ENCODE measurements around the gene PIP4K2B.
"Not testable (repeated sequence)": the region's sequence is repeated elsewhere in the genome, so short reads cannot be mapped to it uniquely, and the experiment has no call there.

Gene PIP4K2B

DNA sequence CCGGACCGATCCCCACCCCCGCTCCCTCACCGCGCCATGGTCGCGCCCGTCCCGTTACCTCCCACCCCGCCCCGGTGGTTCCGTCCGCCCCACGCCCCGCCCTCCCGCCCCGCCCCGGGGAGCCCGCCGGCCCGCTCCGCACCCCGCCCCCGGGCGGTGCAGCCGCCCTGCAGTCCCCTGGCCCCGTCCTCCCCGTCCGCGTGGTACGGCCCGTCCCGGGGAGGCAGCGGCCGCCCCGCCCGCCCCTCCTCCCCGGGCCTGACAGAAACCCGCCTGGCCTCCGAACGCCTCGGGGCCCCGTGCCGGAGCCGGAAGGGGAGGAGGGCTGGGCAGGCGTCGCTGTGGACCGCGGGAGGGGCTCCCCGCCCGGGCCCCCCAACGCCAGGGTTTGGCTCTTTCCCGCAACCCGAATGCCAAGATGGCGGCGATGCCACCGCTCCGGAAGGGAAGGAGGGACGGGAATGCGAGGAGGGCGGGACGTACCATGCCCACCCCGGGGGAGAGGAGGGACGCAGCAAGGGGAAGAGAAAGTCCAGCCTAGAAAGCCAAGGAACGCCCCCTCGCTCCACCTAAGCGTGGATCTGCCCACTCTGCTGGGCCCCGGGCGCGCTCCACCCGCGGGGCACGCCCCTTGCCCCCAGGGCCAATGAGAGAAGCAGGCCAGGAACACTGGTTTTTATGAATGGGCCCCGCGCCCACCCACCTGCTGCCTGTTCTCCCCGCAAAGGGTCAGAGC is at the start of gene PIP4K2B:
Gene PIP4K2B (minus strand): TSS at position 56 of the 736 bp plus-strand sequence. CDS start 132 bp downstream, outside the sequence.
- peak; percentile 95 for DNase-seq

DNA sequence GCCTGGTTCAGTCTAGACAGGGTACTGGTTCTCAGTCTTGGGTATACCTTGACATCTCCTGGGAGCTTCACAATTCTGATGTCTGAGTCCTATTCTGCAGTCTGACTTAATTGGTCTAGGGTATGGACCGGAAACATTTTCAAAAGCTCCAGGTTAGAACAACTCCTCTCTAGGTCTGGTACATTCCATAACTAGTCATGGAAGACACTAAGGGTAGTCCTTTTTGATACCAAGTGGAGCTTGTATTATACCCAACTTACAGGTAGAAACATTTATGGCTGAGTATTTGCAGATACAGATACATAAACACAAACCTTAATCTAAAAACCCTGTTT is 49.2 kb upstream of the PIP4K2B start:
- no peak for DNase-seq

DNA sequence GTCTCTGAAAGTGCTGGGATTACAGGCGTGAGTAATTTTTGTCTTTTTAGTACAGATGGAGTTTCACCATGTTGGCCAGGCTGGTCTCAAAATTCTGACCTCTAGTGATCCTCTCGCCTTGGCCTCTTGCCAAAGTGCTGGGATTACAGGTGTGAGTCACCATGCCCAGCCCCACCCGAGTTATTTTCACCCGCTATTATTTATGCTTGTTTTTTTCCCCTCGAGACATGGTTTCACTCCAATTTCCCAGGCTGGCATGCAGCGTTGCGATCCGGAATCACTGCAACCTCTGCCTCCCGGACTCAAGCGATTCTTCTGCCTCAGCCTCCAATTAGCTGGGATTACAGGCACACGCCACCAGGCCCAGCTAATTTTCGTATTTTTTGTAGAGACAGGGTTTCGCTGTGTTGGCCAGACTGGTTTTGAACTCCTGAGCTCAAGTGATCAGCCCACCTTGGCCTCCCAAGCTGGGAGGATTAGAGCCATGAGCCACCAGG is 45.0 kb upstream of the PIP4K2B start:
- DNase-seq = no peak

DNA sequence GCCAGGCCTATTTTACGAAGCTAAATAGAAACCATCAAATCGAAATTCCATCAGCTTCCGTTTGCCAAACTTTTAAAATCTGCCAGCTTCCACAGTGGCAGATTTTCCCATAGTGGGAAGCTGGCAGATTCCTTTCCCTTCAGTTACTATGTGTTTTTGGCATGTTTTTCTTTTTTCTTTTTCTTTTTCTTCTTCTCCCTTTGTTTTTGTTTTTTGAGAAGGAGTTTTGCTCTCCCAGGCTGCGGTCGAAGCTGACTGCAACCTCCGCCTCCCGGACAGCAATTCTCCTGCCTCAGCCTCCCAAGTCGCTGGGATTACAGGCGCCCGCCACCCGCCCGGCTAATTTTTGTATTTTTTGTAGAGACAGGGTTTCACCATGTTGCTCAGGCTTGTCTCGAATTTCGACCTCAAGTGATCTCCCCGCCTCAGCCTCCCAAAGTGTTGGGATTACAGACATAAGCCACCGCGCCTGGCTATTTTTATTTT is 26.4 kb upstream of the PIP4K2B start:
- no peak for DNase-seq

DNA sequence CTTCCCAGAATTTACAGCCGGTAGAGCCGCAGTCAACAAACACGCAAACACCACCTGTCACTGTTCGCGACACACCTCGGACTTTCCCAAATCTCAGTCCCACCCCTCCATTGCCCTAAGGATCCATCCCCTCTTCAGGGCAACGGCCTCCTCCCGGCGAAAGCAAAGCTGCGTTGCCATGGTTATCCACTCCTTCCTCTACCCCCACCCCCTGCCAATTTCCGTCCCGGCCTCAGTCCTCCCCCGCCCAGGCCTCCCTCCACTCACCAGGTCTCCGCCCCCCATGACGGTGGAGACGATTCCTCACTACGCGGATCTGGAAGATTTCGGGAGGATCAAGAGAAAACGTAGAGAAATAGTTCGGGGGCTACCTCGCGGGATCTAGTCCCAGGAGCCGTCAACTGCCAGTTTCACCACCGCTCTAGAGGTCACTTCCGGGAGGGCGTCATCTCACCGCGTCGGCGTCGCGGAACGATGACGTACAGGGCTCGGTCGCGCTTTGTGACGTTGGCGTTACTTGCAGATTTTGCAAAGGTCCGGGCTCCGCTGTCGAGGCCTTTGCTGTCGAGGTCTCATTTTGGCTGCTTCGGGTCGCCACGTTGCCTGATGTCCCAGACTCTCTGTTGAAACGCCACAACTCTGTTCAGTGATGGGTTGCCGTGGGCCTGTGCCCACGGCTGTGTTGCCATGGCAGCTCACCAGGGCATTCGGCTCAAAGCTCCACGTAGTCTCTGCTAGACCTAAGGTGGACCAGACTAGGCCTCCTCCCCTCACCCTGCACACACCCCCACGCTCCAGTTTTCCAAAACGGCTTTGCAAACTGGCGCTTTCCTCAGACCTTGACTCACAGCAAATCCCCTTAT is 25.8 kb upstream of the PIP4K2B start, which contains the start of gene CWC25:
Gene CWC25 (minus strand): TSS at position 423 of the 863 bp plus-strand sequence. CDS start 138 bp downstream, at position 285.
- peak; percentile 97 for DNase-seq

DNA sequence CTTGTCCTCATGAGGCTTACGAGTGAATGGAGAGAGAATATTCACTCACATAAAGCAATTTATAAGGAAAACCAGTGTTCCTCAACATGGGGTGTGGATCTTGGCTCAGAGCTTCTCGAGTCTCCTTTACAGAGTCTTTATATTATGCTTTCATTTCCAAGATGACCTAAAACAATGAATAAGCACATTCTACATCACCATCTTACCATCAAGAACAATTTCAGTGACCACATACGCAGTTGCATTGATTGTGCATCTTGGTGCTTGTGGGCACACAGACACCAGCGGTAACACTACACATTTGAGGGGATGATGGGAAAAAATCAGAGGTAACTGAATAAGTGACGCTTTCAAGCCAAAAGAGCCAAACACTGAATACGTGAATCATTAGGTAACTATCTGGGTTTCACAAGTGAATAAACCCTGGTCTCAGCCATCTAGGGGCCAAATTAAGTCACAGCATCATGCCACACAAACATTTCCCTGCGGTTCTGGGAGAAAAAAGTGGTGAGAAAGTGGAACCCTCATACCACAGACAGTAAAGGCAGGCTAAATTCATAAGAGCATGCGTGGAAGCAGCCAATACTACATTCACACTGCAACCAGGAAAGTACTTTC is 16.3 kb upstream of the PIP4K2B start:
- peak; percentile 74 for DNase-seq

DNA sequence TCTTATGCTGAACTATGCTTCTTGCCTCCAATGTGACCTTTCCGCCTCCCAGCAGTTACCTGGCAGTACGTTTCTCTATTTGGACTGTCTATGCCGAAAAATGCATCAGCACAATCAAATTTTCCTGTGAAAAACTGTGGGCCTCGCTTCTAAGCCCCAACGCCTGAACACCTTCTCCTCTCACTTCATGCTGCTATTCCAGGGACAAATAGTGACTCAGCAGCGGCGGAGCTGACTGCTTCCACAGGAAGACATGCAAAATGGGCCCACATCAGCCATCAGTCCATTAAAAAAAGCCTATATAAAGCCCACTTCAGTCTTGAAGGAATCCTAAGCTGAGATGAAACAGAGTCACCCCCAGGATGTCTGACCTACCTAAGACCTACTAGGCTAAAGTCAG is 10.5 kb upstream of the PIP4K2B start:
- no peak for DNase-seq

DNA sequence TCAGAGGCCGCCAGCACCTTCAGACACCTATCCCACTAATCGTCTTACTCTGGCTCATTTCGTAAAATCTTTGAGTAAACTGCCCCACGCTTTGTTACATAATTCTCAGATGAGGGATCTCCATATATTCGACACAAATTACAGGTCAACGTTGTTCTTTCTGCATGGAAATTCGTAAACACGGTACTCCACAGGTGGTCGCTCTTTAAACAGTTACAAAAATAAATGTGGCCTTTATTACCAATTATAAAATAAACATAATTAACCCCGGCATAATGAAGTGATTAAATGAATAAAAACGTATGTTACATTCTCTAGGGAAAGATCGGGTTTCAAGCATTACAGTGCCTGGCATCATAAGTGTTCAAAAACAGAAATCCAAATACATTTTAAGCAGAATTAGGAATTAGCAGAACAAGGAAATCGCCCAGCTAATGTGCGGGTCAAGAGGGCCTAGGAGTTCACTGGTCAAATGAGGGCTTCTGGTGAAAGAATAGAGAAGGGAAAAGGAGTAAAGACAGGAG is 943 bp upstream of the PIP4K2B start:
- no peak for DNase-seq

DNA sequence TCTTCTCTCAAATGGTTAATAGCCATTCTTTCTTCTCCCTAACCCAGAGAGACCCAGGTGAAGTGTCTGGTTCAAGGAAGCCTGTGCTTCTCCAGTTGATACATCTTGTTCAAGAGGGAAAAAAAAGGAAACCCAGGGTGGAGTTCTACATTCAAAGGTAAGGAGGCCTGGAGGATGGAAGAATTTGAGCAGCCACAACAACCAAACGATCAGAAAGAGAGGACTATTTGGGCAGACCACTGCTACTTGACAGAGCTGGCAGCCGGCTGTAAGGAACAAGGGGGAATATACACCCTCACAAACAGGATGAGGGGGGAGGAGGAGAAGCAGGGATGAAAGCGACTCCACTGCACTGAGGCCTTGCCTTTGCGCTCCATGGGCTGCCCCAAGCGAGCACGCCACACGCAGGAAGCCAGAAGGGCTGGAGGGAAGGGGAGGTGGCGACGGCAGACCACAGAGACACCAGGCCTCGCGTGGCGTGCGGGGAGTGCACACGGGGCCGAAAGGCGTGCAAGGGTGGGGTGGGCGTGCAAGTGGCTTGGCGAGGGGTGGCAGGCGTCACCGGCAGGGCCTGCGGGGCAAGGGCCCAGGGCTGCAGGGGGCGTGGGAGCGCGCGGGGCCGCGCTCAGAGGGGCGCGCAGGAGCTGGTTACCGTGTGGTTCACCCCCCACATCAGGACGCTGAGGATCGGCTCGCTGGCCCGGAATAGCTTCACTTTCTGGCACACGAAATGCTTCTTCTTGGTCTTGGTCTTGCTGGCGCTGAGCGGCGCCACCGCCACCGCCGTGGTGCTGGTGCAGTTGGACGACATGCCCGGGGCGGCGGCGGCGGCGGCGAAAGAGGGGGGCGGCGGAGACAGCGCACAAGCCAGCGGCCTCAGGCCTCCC is 499 bp downstream of the PIP4K2B start:
- peak; percentile 70 for DNase-seq

DNA sequence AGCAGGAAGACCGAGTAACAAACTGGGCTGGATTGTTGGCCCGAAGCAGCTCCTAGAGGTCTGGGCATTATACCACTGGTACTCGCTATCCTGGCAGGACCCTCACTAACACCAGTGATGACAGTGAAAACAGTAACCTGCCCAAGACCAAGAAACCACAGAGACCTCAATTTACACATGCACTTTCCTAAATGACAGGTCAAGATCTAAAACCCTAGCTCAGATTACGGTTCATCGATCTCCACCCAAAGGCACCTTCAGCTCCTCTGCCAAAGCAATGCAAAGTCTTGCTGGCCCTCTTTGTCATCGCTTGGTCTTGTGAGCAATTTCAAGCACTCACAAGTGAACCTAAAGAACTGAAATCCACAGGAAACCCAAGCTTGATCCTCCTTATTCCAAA is 1.5 kb downstream of the PIP4K2B start:
- no peak for DNase-seq

DNA sequence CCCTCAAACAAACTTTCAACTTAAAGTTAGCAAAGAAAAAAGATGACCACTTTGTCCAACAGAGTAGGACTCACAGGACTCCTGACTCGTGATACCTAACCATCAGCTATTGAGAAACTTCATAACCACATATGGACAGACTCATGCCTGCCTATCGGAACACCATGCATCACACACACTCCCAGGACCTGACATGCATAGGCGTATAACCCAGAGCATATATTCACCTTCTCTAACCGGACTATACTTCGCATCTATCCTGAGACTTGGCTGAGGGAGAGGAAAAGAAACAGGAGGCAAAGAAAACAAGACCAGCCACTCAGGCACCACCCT is 2.2 kb downstream of the PIP4K2B start:
- no peak for DNase-seq

DNA sequence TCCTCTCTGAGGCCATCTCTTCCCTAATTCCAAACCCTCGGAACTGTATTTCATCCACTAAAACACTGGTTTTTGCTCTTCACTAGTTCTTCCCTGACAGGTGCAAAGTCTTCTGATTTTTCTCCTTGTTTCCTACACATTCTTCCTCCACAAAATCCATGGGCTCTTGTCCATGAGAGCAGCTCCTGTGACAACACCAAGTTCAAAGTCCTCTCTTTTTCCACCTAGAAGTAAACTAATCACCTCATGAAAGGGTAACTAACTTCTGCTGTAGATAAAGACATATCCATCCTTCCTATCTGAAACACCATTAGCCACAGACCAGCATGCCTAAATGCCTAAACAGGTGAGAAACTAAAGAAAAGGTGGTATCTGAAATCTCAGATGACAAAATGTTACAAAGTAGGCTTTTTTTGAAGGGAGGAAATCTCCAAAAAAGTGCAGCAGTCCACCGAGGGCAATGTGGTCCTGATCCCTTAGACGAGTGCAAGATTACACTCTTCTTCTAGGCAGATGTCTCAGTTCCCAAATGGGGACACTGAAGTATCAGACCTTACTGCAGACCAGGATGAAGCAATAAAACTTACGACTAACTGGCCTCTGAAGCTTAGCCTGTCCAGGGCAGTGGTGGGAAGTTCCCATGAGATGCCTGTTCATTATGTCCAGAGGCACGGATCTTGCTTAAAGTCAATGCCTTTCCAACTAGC is 2.8 kb downstream of the PIP4K2B start:
- no peak for DNase-seq

DNA sequence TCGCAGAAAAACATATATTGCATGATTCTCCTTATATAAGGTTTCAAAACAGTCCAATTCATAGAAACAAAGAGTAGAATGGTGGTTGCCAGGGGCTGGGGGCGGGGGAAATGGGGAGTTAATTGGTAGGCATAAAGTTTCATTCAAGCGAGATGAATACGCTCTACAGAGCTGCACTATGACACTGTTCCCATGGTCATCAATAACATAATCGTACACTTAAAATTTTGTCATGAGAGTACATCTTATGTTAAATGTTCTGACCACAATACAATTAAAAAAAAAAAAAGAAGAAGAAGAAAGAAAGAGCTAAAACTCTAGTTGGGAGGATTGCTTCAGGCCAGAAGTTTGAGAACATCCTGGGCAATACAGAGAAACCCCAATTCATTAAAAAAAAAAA is 5.1 kb downstream of the PIP4K2B start:
- no peak for DNase-seq

DNA sequence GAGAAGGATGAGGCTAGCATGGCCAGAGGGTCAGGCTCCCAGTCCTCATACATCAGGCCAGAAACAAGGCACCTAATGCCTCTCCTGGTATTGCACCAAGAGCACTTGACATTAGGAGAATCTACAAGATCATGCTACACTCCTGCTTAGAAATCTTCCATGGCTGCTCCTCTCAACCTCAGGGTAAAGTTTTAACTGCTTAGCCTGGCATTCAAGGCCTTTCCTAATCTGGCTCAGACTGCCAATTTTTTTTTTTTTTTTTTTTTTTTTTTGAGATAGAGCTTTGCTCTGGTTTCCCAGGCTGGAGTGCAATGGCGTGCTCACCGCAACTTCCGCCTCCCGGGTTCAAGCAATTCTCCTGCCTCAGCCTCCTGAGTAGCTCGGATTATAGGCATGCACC is 8.2 kb downstream of the PIP4K2B start:
- DNase-seq = no peak

DNA sequence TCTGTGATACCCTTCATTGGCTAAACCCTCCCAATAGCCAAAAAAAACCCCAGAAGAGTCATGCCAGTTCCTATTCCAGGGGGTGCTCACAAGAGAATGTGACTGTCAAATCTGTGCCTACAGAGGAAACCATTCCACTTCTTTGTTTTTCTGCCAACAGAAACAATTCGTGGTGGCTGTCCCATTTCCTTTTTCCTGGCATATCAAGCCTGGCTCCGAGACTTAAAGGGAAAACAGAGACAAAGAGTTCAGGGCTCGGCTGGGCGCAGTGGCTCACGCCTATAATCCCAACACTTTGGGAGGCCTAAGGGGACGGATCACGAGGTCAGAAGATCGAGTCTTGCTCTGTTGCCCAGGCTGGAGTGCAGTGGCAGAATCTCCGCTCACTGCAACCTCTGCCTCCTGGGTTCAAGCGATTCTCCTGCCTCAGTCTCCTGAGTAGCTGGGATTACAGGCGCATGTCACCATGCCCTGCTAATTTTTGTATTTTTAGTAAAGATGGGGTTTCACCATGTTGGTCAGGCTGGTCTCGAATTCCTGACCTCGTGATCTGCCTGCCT is 9.1 kb downstream of the PIP4K2B start:
- DNase-seq = not testable (repeated sequence)

DNA sequence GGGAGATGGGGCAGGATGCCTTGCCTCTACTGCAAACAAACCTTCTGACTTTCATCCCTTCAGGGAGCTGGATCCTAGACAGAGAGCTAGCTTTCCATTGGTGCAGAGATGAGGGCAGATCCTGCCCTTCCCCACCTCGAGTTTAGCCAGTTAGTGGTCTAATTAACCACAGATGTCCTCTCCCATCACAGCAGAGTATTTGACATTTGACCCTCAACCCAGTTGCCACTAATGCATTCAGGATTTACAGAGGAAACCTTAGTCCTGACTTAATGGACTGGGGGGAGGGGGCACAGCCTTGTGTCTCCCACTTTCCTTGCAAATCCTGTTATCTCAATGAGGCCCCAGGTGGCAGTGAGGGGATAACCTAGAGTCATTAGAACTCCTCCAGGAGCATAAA is 10.2 kb downstream of the PIP4K2B start:
- DNase-seq = no peak

DNA sequence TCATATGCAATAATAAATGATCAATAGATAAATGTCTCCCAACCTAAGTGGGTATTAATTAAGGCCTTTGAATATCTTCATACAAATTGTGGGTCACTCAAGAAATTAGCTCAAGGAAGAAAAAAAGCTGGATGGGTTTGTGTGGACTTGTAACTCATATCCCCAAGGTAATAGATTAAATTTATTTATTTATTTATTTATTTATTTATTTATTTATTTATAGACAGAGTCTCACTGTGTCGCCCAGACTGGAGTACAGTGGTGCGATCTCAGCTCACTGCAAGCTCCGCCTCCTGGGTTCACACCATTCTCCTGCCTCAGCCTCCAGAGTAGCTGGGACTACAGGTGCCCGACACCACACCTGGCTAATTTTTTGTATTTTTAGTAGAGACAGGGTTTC is 11.4 kb downstream of the PIP4K2B start:
- not testable (repeated sequence) for DNase-seq

DNA sequence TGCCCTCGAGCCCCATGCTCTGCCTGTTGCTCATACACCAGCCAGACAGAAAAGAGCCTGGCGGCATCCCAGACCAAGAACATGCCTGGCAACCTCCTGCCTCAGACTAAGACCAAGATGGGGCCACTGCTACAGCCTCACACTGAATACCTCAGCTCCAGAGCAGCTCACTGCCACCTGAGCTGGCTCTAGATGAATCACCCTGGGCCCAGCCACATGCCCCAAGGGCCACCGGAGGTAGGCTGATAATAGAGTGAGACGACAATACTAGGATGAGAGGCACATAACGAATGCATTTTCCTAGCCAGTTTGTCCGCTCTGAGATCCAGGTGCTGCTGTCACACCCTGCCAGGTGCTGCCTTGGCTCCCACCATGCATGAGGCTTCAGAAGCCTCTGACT is 13.0 kb downstream of the PIP4K2B start:
- no peak for DNase-seq

DNA sequence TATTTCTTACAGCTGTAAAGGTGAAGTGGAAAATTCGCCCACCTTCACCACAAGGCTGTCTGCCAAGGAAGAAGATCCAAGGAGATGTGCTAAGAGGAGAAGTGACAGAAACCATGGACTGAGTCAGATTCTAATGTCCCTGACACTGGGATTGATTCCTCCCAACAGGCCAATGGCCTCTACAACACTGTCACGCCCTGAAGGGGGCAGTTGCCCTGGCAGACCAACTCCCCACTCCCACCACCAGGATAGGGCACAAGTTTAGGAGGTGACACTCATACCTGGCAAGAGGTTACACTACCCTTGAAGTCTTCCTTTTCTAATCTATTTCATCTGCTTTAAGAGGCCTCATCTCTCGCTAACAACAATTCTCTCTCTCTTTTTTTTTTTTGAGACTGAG is 16.1 kb downstream of the PIP4K2B start:
- DNase-seq = no peak

DNA sequence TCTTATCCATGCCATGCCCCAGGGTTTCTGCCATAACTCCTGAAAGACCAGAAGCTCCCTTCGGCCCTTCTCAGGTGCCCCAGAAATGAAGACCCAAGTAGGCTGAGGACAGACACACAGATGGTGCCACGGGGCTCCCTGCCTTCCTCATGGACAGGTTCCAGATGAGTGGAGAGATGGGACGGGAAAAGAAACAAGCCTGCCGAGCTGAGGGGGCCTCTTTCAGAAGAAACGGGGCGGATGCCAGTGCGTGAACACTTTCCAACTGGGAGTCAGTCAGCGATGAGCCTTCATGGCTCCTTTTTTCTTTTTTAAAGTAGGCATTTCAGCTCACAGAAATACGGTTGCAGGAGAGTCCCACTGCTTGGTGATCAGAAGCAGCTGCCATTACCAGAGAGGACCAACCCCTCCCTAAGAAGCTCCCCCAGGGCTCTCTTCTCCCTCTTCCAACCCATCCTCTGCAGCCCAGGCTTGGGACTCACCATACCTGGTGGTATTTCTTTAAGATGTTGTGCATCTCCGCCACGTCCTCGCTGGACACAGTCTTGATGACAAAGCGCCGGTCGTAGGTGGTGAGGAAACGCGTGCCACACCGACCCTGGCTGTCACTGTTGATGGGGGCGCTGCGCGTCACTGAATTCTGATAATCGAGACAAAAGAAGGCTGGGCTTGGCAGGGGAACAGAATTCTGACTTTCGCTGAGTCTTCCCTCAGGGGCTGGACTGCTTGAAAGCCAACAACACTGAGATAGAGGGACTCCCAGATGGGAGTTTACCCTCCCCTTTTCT is 19.2 kb downstream of the PIP4K2B start:
- no peak for DNase-seq
